NOMO-1 (cell line): Measurements from ENCODE around the gene TCP11L2.
A peak's percentile ranks its signal among the peaks of the same experiment; 100 is the strongest.
"Not testable (repeated sequence)": the region's sequence is repeated elsewhere in the genome, so short reads cannot be mapped to it uniquely, and the experiment has no call there.

Experiments
- DNase-seq, 2 experiments: peaks; one replicate each; lab custom pipeline; 2025; ENCODE audit not compliant: unreplicated experiment in 2 of 2; lab: John Stamatoyannopoulos, UW

Gene TCP11L2

DNA sequence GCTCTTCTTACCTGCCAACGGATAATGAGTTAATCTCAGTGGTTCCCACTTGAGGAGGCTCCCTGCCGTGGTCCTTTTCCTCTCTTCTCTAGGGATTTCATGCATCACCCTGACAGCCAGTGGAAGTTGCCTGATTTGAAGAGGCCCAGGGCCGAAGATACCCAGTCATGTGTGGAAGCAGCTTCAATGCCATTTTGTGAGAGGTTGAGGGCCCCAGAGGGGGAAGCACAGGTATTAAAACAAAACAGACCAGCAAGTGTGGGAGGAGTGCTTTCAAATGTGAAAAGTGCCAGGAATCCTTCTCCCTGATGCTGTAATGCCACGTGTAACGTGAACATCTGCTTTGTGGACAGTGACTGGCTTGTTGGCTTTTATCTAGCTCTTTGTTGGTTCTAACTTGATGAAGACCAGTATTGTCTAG, 1.5 kb downstream of the TCP11L2 start:
- DNase-seq = no peak

DNA sequence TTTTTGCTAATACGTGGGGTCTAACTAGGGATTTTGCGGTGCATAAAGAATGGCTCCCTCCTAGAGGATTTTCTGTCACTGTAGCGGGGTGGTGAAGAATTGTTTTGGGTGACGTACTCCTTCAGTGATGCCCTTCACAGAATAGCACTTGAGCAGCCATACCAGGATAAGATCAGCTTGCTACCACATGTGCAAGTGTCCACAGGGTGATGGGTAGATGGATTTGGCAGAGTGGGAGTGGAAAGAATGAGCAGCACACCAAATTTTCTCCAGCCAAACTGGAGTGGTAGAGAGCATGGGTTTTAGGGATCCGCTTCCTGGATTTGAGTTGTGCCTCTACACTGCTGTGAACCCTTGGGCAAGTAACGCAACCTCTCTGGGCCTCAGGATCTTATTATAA, 2.3 kb downstream of the TCP11L2 start:
- no peak for DNase-seq

DNA sequence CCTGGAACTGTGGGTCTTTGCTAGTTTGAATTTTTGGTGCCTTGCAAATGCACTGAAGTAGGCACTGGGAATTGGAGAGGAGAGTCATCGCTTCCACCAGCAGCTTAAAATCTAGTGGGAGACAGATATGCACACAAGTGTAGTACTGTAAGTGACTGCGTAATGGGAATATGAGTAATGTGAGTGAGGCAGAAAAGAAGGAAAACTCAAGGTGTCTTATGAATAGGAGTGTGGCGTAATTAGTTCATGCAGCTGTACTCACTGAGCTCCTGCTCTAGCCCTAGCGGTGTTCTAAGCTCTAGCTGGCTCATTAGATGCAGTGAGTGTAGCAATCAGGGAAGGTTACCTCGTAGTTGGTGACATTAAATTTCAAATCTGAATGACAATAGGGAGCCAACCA, 2.8 kb downstream of the TCP11L2 start:
- no peak for DNase-seq

DNA sequence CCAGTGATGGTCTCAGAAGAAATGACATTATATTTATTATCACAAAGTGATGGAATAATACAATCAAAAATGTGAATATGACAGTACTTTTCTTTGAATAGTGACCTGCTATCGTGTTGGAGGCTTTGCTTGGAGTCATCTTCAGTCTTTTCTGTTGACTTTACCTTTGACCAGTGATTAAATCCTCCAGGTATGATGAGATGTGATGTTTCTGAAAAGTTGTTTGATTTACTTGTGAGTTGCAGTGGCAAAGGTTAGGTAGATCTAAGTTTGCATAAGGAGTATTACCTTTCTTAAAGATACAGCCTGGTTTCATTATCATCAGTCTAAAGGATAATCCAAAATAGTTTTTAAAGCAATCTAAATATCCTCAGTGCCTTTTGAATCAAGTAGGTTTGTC, 4.6 kb downstream of the TCP11L2 start:
- DNase-seq = no peak

DNA sequence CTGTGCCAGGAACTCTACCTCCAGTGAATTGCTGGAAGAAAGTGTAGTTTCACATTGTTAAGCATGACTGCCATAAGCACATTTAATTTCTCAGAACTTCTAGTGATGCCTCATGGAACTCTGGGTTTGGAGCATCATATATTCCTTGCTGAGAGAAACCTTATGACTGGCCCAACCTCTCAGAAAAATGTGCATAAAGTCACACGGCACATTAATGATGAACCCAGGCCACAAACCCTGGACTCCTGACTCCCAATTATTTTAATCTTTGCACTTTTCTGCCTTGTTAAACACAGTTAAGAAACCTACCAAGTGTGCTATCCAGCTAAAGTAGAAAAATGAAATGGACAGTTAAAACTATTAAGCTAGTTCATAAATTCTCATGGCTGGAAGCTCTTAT, 5.6 kb downstream of the TCP11L2 start:
- DNase-seq = no peak

DNA sequence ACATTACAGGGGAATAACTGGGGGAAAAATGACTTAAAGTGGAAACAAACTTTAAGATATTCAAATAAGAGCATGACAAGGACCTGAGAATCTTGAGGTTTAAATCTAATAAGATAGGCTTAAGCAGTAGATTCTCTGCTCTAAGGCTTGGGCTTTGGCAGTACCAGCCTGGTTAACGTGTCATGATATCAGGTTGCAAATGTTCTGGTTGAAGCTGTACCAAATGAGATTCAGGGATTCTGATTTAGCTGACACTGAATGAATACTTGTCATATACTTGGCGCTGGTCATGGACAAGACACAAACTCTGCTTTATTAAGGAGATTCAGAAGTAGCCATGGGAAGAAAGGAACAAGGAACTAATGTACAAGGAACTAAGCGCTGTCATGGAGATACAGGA, 6.1 kb downstream of the TCP11L2 start:
- DNase-seq = no peak

DNA sequence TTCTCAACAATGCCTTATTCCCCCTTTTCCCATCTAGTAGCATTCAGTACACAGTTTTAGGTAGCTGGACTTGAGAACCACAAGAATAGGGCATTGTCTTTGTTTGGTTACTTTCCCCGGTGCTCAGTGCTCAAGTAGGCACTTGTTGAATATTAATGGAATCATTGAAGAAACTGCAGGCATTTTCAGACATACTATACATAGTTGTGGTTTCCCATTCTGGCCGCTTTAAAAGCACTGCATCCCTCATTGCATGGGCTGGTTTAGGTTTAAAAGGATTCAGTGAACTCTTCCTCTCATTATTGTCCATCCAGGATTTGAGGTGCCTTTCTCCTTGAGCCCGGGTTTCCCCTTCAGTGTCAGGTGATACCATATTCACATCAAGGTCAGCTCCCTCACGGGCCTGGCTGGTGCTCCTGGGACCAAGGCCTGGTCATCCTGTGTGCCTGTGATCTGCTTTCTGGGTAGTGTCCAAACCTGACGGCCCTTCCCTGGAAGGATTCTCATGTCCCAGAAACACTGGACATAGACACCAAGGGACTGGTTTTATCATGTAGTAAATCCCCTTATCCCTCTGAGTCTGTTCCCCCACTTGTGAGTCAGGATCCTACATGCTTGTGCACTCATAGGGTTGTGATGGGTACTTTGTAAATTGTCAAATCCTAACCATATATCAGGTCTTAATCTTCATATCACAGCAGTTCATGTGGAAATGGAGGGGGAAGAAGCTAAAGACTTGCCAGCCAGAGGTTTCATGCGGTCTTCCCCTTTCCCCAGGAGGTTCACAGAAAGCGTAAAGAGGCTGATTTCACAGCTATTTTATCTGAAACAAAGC, 7.4 kb downstream of the TCP11L2 start:
- no peak for DNase-seq

DNA sequence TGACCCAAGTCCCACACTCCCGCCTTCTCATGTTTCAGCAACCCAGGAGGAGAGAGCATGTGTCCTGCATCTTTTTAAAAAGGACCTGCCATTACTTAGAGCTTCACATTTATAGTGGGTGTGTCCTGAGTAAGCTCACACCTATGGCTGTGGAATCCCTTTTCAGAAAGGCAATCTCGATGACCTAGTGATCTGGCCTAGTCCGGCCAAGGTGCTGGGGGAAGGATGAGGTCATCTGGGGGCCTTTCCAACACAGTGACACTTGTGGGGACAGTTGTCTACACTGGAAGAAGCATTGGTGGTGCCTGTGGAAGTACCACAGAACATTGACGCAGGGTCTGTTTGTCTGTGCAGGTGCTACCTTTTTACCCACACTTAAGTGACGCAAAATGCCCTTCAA, 8.2 kb downstream of the TCP11L2 start:
- no peak for DNase-seq

DNA sequence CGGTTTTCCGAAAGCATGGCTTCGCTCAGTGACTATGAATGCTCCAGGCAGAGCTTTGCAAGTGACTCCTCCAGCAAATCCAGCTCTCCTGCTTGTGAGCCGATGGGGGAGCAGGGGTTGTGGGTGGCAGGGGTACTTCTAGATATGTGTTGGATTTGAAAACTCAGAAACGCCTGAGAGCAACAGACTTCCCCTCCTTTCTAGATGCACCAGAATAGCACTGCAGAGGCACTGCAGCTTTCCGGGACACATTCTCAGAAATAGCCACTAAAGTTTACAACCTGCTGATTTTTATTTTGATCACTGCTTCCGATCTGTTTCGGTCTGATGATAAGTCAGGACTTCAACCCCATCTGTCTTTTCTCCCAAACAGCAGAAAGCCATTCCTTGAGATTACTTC, 8.6 kb downstream of the TCP11L2 start:
- DNase-seq = peak in 1 of 2 experiments; percentile 34

DNA sequence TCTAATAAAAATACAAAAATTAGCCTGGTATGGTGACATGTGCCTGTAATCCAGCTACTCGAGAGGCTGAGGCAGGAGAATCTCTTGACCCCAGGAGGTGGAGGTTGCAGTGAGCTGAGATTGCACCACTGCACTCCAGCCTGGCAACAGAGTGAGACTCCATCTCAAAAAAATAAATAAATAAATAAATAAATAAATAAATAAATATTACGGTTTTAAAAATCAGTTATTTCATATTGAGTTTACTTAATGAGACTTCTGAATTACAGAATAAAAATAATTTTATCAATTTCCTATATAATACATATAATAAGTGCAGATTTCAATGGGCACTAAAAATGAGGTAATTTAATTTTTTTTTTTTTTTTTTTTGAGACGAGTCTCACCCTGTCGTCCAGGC, 10.9 kb downstream of the TCP11L2 start:
- DNase-seq = not testable (repeated sequence)

DNA sequence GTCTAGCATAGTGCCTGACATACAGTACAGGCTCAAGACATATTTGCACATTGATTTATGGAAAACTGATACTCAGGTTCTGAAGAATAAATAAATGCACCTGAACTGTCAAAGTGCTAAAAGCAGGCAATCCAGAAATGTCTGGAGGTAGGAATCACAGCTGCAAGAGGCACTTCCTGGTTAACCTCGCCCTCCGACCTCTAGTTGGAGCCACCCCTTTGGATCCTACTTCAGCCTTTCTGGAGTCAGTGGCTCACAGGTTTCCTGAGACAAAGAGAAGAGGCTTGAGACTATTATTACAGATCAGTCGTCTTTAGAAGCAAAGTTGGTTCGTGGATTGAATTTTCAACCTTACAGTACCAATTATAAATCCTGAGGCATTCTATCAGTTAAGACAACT, 13.0 kb downstream of the TCP11L2 start:
- no peak for DNase-seq

DNA sequence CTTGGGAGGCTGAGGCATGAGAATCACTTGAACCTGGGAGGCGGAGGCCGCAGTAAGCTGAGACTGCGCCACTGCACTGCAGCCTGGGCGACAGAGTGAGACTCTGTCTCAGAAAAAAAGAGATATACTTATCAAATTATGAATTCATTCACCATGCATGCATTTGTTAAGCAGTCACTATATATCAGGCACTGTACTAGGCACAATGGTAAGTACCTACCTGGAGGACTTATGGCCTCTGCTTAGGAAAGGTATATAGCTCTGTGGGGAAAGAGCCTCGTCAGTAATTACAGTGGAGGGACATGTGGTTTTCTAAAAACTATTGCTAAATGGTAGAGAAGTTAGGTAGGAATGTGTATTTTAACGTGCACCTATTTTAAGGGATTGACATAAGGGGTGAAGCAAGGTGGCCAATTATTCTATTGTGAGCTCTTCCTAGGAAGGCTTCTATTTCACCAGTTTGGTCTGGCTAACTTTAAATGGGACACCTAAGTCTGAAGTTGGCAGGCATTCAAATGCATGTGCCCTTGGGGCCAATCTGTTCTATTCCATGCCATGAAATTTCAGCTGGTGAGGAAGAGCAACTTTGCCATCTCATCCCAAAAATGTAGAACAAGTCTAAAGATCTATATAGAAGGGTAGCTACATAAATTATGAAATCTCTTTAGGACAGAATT, 15.0 kb downstream of the TCP11L2 start:
- no peak for DNase-seq

DNA sequence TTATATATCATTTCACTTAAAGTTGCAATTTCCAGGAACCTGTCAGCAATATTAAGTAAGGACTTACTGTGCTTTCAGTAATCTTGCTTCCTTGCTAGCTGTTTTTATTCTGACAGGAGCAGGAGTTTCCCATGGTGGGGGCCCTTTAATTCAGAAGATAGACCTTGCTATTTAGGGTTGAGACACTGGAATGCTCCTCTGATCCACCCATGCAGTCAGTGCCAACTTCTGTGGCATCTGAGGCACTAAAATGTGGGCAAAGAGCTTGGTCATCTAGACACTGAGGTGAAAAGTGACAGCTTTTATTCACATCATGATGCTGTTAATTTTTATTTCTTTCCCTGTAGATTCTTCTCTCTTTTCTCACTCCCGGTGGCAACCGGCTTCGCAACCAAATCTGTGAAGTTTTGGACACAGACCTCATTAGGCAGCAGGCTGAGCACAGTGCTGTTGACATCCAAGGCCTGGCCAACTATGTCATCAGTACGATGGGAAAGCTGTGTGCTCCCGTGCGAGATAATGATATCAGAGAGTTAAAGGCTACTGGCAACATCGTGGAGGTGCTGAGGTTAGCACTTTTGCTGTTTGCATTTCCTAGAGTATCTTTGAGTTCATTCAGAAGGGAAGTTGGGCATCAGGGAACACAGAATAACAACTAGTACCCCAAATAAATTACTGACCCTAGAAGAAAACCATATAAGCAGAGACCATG, 18.8 kb downstream of the TCP11L2 start:
- DNase-seq = no peak

DNA sequence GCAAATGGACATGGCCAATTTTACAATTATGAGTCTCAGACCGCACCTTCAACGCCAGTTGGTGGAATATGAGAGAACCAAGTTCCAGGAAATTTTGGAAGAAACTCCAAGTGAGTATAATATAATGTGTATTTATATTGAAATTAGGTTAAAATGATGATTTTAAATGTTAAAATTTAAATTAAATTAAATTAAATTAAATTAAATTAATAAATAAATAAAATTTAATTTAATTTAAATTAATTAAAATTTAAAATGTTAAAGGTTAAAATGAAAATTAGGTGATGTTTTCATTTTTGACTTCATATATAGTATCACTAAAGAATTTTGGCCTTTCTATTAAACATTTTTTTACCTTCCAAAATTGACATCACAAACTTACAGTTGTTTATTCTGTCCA, 21.0 kb downstream of the TCP11L2 start:
- DNase-seq = no peak

DNA sequence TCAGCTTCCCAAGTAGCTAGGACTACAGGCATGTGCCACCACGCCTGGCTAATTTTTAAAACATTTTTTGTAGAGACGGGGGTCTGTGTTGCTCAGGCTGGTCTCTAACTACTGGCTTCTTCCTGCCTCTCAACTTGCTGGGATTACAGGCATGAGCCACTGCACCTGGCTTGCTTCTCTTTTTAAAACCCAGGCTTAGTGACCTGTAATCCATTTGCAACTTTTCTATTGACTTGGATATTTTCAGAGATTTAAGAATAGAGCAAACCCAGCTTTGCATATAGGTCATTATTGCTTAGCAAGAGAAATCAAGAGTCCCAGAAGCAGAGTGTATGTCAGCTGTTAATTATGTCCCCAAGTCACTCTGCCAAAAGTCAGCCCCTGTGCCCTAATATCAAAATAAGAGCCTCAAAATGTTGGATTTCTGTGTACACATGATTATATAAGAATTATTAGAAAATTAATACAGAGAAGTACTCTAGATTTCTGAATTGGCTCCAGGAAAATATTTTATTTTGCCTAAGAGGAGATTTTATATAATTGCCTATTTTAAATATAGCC, 24.9 kb downstream of the TCP11L2 start:
- no peak for DNase-seq

DNA sequence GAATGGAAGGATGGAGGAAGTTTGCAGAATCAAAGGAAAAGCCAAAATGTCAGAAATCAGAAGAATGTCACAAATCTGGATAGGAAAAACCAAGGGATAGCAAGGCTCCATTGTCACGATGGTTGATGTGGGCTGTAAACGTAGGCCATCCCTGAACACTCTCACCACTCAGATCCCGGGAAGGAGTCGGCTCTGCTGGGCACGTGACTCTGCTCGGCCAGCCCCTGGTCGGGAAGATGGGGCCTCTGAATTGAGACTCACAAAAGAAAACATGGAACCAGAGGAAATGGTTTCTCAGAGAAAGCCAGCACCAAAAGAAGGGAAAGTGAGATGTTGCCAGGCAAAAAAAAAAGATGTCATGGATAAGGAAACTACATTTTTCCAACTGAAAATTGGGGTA, 26.2 kb downstream of the TCP11L2 start:
- no peak for DNase-seq

DNA sequence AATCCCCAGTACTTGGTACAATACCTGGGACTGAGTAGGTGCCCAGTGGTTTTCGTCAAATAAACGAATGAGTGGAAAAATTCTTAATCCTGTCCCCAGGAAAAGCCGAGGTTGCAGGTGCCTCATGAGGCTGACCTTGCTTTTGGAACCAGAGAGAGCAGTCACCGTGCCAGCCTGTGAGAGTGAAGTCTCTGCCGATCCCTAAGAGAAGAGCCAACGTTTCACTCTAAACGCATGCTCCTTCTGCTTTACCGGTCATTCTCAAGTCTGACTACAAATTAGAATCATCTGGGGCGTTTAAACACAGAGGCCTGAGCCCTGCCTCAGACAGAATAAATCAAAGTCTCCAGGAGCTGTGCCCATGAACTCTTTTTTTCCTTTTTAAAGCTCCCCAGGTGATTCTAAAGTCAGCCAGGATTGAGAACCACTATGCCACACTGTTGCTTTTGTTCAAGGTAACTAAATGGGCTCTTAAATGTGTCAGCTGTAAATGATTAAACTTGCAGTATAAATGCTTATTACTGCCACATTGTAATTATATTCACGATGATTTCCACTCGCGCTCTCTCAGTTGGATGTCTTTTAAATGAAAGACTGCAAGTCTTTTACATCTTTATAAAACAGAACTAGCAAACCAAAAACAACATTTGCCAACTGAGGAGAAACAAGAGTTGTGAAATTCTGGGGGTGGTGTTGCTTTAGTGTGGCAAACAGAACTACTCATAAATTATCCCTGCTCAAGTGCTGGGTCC, 26.9 kb downstream of the TCP11L2 start:
- peak; percentile 64 to 66 for DNase-seq

DNA sequence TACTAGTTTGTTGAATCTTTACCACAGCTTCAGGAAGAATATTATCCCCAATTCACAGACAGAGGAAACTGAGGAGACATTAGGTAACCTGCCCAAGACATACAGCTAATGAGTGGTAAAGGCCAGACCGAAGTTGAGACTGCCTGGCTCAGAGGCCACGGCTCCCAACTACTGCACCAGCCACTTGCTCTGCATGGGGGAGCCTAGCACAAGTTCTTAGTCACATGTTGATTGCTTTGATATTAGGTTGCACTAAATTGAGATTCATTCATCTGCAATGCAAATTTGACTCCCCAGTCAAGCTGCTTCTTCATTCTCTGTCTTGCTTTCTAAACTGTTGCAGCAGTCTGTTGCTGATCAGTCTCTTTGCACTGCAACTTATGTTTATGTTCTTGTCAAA, 29.1 kb downstream of the TCP11L2 start:
- no peak for DNase-seq

DNA sequence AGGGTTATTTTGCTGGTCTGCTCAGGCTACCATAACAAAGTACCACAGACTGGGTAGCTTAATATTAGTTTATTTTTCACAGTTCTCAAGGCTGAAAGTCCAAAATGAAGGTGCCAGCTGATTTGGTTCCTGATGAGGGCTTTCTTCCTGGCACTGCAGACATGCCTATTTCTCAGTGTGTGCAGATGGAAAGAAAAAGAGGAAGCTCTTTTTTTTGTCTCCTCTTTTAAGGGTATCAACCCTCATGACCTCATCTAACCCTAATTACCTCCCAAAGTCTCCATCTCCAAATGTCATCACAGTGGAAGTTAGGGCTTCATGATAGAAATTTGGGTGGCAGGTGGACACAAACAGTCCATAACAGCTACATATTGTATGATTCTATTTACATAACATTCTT, 30.0 kb downstream of the TCP11L2 start:
- DNase-seq = peak; percentile 32 to 76

DNA sequence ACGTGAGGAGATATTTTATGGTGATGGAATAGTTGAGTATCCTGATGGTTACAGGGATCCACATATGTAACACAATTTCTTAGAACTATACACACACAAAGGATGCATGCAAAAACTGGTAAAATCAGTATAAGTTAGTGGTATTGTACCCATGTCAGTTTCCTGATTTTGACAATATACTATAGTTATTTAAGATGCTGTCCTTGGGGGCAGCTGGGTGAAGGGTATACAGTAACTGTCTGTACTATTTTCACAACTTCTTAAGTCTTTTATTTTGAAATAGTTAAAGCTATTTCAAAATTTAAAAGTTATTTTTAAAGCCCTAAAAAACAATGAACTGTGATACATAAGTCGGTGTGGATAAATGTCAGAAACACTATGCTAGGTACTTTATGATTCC, 30.5 kb downstream of the TCP11L2 start:
- no peak for DNase-seq

DNA sequence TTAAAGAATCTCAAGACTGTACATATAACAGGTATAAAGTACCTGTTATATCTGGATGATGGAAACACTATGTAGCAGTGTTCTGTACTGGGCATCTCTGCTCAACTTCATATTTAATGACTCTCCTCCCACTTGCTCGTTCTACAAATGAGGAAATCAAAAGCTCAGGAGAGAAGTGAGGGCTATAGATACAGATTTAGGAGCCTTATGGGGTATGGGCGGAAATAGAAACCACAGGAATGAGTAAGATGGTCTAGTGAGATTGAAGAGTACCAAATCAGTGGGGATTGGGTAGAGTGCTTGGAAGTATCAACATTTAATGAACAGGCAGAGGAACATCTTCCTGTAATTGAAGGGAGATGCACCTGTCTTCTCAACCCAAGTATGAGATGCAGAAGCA, 31.2 kb downstream of the TCP11L2 start:
- DNase-seq = peak; percentile 66 to 72
